Tibial artery (tissue), 4 donors: Measurements from ENCODE around the gene PCGF2.

Source experiments
- DNase-seq, 2 donors: peaks; one replicate each; pipeline ENCODE4 v3.0.0-alpha.2; 2019
- H3K27ac ChIP-seq, 2 donors: fragments of 200-600 bp; sonication (generic) in 1 of 2; 1 replicate in 1 of 2; 2 replicates in 1 of 2; pipeline ENCODE4 v1.5.1; 2018 to 2019; ENCODE audit warnings: mild to moderate bottlenecking in 1 of 2
- H3K27me3 ChIP-seq, 2 donors: fragments of 200-600 bp; sonication (generic) in 1 of 2; one replicate each; pipeline versions ENCODE4 v1.5.1 to v1.6.0; 2016 to 2019
- H3K36me3 ChIP-seq, 3 donors: fragments of 200-600 bp; sonication (generic) in 2 of 3; one replicate each; pipeline ENCODE4 v1.5.1; 2016 to 2019; ENCODE audit warnings: mild to moderate bottlenecking in 2 of 3
- H3K4me1 ChIP-seq, 4 donors: fragments of 200-600 bp; sonication (generic) in 2 of 4; 1 replicate in 3 of 4; 2 replicates in 1 of 4; pipeline ENCODE4 v1.5.1; 2016 to 2019
- H3K4me3 ChIP-seq, 2 donors: fragments of 200-600 bp; sonication (generic) in 1 of 2; 1 replicate in 1 of 2; 2 replicates in 1 of 2; pipeline ENCODE4 v1.5.1; 2018 to 2019; ENCODE audit warnings: mild to moderate bottlenecking in 2 of 2
- H3K9me3 ChIP-seq, 3 donors: fragments of 200-600 bp; sonication (generic) in 1 of 3; one replicate each; pipeline ENCODE4 v1.5.1; 2016 to 2019
- CTCF ChIP-seq, 2 experiments: fragments of 200-600 bp in 1 of 2; fragments of 450-650 bp in 1 of 2; IDR thresholded peaks; one replicate each; pipeline ENCODE4 v1.5.1; 2017 to 2019; ENCODE audit warnings: antibody characterized with exemption in 2 of 2, mild to moderate bottlenecking in 1 of 2, moderate library complexity in 1 of 2
- intact Hi-C: fragments of 100-400 bp; cut with DNase I; formaldehyde crosslinking; loops from one replicate; pipeline ENCODE4 v1.15.0; 2023; ENCODE audit warnings: low total_unique reads

PCGF2 gene

GRCh38 chr17:38712593-38712992 is 35.5 kb downstream of the PCGF2 start:
- no peak for TF ChIP-seq CTCF (IDR thresholded peaks at IDR 0.05)
- no peaks in the 10 kb centered on the region for H3K27me3 ChIP-seq
- H3K36me3 ChIP-seq: peaks cover 62 to 100% (median 90%) of the 10 kb centered on the region in 3 donors
- no peaks in the 10 kb centered on the region for H3K9me3 ChIP-seq
- intact Hi-C loops: no loop called here
- peaks cover 0 to 4% (median under 1%) of the 10 kb centered on the region in 4 donors for H3K4me1 ChIP-seq
- DNase-seq: no peak
- H3K4me3 ChIP-seq: no peak overlapping the region
- no peak overlapping the region for H3K27ac ChIP-seq

DNA sequence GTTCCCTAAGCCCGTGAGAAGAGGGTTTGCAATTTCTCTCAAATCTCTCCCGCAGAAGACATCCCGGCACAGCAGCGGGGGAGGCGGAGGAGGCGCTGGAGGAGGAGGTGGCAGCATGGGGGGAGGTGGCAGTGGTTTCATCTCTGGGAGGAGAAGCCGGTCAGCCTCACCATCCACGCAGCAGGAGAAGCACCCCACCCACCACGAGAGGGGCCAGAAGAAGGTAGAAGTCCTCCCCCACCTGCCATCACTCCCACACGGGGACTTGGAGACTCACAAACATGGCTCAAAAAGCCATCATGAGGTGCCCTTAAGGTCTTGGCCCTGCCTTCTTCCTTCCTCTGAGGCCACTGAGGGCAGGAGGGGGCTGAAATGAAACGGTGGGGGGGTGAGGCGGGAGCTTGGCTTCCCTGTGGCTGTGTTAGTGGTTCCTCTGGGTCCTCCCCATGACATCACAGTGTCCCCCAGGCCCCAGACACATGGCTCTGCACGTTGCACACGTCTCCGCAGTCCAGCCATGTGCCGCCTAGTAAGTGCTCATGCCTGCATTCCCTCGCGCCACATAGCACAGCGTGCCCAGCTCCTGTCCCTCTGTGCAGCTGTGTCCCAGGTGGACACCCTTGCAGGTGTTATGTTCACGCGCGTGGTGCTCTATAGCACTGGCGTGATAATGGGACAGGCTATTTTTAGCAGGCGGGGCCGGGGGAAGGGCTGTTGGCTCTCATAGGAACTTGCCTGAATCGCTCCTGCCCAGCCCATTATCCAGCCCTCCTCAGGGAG is 36.2 kb downstream of the PCGF2 start:
- Histone ChIP-seq H3K27me3 (no peaks in the 10 kb centered on the region), H3K4me1 (peaks cover 0 to 10% (median 6%) of the 10 kb centered on the region in 4 donors), H3K36me3 (peaks cover 56 to 98% (median 85%) of the 10 kb centered on the region in 3 donors), H3K27ac (no peak overlapping the region), H3K9me3 (no peaks in the 10 kb centered on the region), H3K4me3 (no peak overlapping the region)
- intact Hi-C loops: no loop called here
- DNase-seq: no peak
- no peak for TF ChIP-seq CTCF (IDR thresholded peaks at IDR 0.05)

DNA sequence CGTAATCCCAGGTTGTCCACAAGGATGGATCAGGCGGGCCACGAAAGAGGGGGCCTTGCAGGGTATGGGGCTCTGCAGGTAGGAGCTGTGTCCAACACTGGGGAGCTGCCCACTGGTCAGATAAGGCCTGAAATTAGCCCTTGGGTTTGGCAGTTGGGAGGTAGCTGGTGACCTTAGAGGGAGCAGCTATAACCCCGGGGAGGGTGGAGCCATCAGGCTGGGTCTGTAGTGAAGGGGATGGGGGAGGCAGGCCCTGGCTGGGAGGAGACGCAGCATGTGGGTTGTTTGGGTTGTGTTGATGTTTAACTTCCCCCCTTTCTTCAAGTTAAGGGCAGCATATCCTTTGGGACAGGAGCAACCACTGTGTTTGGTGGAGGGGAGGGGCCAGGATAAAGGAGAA is 37.2 kb downstream of the PCGF2 start:
- no peak for DNase-seq
- H3K36me3 ChIP-seq: peaks cover 46 to 88% (median 75%) of the 10 kb centered on the region in 3 donors
- no peak for TF ChIP-seq CTCF (IDR thresholded peaks at IDR 0.05)
- H3K9me3 ChIP-seq: no peaks in the 10 kb centered on the region
- H3K4me1 ChIP-seq: peaks cover 3 to 18% (median 14%) of the 10 kb centered on the region in 4 donors
- no peaks in the 10 kb centered on the region for H3K27me3 ChIP-seq
- intact Hi-C loops: no loop called here
- H3K27ac ChIP-seq: no peak overlapping the region
- no peak overlapping the region for H3K4me3 ChIP-seq

DNA sequence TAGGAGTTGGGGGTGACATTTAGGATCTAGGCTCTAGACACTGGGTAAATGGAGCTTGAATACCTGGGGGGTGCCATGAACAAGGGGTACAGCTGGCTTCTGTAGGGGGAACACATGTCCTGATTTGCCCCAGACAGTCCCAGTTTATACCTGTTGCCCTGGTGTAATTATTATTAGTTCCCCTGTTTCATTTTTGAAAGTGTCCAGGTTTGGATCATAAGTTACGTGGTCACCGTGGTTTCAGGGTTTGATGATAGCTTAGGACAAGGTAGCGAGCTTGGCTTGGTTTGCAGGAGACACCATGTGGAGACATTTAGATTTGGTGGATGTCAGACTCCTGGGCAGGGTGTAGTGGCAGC is 37.6 kb downstream of the PCGF2 start:
- intact Hi-C loops: no loop called here
- Histone ChIP-seq H3K27me3 (no peaks in the 10 kb centered on the region), H3K4me1 (peaks cover 3 to 18% (median 14%) of the 10 kb centered on the region in 4 donors), H3K27ac (no peak overlapping the region), H3K9me3 (no peaks in the 10 kb centered on the region), H3K36me3 (peaks cover 42 to 84% (median 71%) of the 10 kb centered on the region in 3 donors), H3K4me3 (no peak overlapping the region)
- TF ChIP-seq CTCF (IDR thresholded peaks at IDR 0.05): no peak
- no peak for DNase-seq

- intact Hi-C loops: no loop called here
- no peak for TF ChIP-seq CTCF (IDR thresholded peaks at IDR 0.05)
- H3K9me3 ChIP-seq: no peaks in the 10 kb centered on the region
- DNase-seq: no peak
- H3K4me3 ChIP-seq: no peak overlapping the region
- H3K4me1 ChIP-seq: peaks cover 3 to 18% (median 14%) of the 10 kb centered on the region in 4 donors
- H3K27me3 ChIP-seq: no peaks in the 10 kb centered on the region
- H3K27ac ChIP-seq: no peak overlapping the region
- peaks cover 37 to 78% (median 66%) of the 10 kb centered on the region in 3 donors for H3K36me3 ChIP-seq
Observed at GRCh38 chr17:38709864-38710603, 38.1 kb downstream of the PCGF2 start.
